Loucy (cell line): Measurements from ENCODE around the gene IGFL3.

Experiments used
- CTCF ChIP-seq: fragments of 200-600 bp; sonication (generic); conservative IDR thresholded peaks from 2 replicates; pipeline ENCODE4 v1.5.1; 2014; ENCODE audit warnings: mild to moderate bottlenecking, antibody characterized with exemption, low read length
- EZH2phosphoT487 ChIP-seq: fragments of 200-600 bp; IDR thresholded peaks from 2 replicates; pipeline ENCODE4 v1.6.1; 2018; ENCODE audit warnings: antibody characterized with exemption, mild to moderate bottlenecking, moderate library complexity, borderline replicate concordance

- TF ChIP-seq CTCF (no peak), EZH2phosphoT487 (no peak)
These were observed 26.1 kb upstream of the IGFL3 start for GRCh38 chr19:46150606-46151005.
